MV-4-11 (cell line): Measurements from ENCODE around the gene RNF187.

Source experiments
- DNase-seq: peaks from one replicate; lab custom pipeline; 2025; lab: John Stamatoyannopoulos, UW

RNF187 gene

GRCh38 chr1:228544021-228544850 lies 57.1 kb downstream of the RNF187 start:
- no peak for DNase-seq

GRCh38 chr1:228544921-228545591 lies 57.9 kb downstream of the RNF187 start:
- DNase-seq, result no peak
